Caco-2 (cell line): ENCODE results near the gene WDR45. TPM values are rescaled to one million over a fixed set of nuclear protein-coding genes. Genes with fewer than 3 reads are reported as not detected.

Experiments
- BruUV-seq: library from RNA; stranded (reverse); fragments of 400-500 nt; replicated peaks from 2 replicates; lab custom pipeline; 2021; lab: Mats Ljungman, UMichigan
- CTCF ChIA-PET: fragments of 300-600 bp; sonication (Branson Sonifier 250); formaldehyde crosslinking; loops from one replicate; lab custom pipeline; 2022; ENCODE audit warnings: antibody characterized with exemption; lab: Charles Lee
- POLR2A ChIA-PET: fragments of 300-600 bp; sonication (Branson Sonifier 250); formaldehyde crosslinking; loops from one replicate; lab custom pipeline; 2022; ENCODE audit warnings: antibody characterized with exemption; lab: Charles Lee
- DNase-seq, 2 experiments: peaks; one replicate each; pipeline versions ENCODE4 v3.0.0 to v3.0.0-alpha.2; 2020 to 2022
- H3K27me3 ChIP-seq: replicated peaks from 2 replicates; pipeline ENCODE4 v1.6.0; 2011; ENCODE audit warnings: low read length; ENCODE audit not compliant: control insufficient read depth, insufficient read depth
- H3K36me3 ChIP-seq: 2 replicates; pipeline ENCODE4 v1.5.1; 2011; ENCODE audit warnings: low read length; ENCODE audit not compliant: control insufficient read depth, insufficient read depth
- H3K4me1 ChIP-seq: fragments of 250-450 bp; sonication (Bioruptor Pico); 2 replicates; pipeline ENCODE4 v1.5.1; 2020; ENCODE audit warnings: mild to moderate bottlenecking
- H3K4me3 ChIP-seq: 2 replicates; pipeline ENCODE4 v1.5.1; 2011; ENCODE audit warnings: low read depth, mild to moderate bottlenecking, control low read depth, low read length
- H3K9me3 ChIP-seq: fragments of 250-450 bp; sonication (Bioruptor Pico); 2 replicates; pipeline ENCODE4 v1.5.1; 2020; ENCODE audit warnings: mild to moderate bottlenecking, moderate library complexity
- H3K27ac Mint-ChIP-seq: one replicate; pipeline ENCODE4 v1.8.0; 2022; ENCODE audit warnings: mixed read lengths; ENCODE audit not compliant: unreplicated experiment
- H3K27me3 Mint-ChIP-seq: one replicate; pipeline ENCODE4 v1.8.0; 2022; ENCODE audit warnings: mixed read lengths; ENCODE audit not compliant: insufficient read depth, unreplicated experiment
- H3K36me3 Mint-ChIP-seq: one replicate; pipeline ENCODE4 v1.8.0; 2022; ENCODE audit warnings: mild to moderate bottlenecking, mixed read lengths; ENCODE audit not compliant: insufficient read depth, unreplicated experiment
- H3K4me1 Mint-ChIP-seq: one replicate; pipeline ENCODE4 v1.8.0; 2022; ENCODE audit warnings: low read depth, mixed read lengths; ENCODE audit not compliant: unreplicated experiment
- H3K4me3 Mint-ChIP-seq: one replicate; pipeline ENCODE4 v1.8.0; 2022; ENCODE audit warnings: mild to moderate bottlenecking, moderate library complexity, mixed read lengths; ENCODE audit not compliant: unreplicated experiment
- H3K9me3 Mint-ChIP-seq: one replicate; pipeline ENCODE4 v1.8.0; 2022; ENCODE audit warnings: mixed read lengths; ENCODE audit not compliant: unreplicated experiment
- CTCF ChIP-seq, 2 experiments: fragments of 200-600 bp in 1 of 2; IDR thresholded peaks; 1 replicate in 1 of 2; 2 replicates in 1 of 2; pipeline versions ENCODE4 v1.5.1 to v1.8.0; 2011 to 2022; ENCODE audit warnings: antibody characterized with exemption in 1 of 2, control low read depth in 1 of 2, inconsistent platforms in 1 of 2, low read depth in 1 of 2, low read length in 1 of 2, mild to moderate bottlenecking in 1 of 2, moderate library complexity in 1 of 2; ENCODE audit not compliant: insufficient read depth in 1 of 2, severe bottlenecking in 1 of 2, unreplicated experiment in 1 of 2
- intact Hi-C: fragments of 100-400 bp; cut with micrococcal nuclease; formaldehyde crosslinking; loops from one replicate; pipeline ENCODE4 v1.10.0; 2022; ENCODE audit not compliant: unreplicated experiment
- total RNA-seq: library from RNA; stranded (reverse); gene quantifications from 2 replicates; pipeline ENCODE4 v1.2.3, GENCODE V29; 2022

The WDR45 gene
- total RNA-seq, 1 experiment from 2014 or later: 28.6 TPM

- Histone ChIP-seq H3K4me1 (no peaks in the 10 kb centered on the region), H3K27me3 (no peaks in the 10 kb centered on the region), H3K9me3 (no peaks in the 10 kb centered on the region), H3K4me3 (no peak overlapping the region), H3K36me3 (no peaks in the 10 kb centered on the region; the same call in 1 of the 2 replicates)
- Mint-ChIP-seq H3K4me3 (no peak overlapping the region), H3K4me1 (no peaks in the 10 kb centered on the region), H3K9me3 (no peaks in the 10 kb centered on the region), H3K27me3 (no peaks in the 10 kb centered on the region), H3K36me3 (peaks cover 17% of the 10 kb centered on the region), H3K27ac (no peak overlapping the region)
- no peak for DNase-seq
- ChIA-PET POLR2A (no interaction called here), CTCF (no interaction called here)
- no peak for TF ChIP-seq CTCF (IDR thresholded peaks at IDR 0.05; ENCODE audit: insufficient read depth in 1 of 2, low read depth in 1 of 2, low read length in 1 of 2, severe bottlenecking in 1 of 2, unreplicated experiment in 1 of 2)
- BruUV-seq: no TSS peak
- intact Hi-C loops: no loop called here
Observed at GRCh38 chrX:49061916-49062315, 17.8 kb downstream of the WDR45 start.

- H3K27me3 Mint-ChIP-seq: no peaks in the 10 kb centered on the region
- ChIA-PET POLR2A (no interaction called here), CTCF (no interaction called here)
- H3K4me3 Mint-ChIP-seq: no peak overlapping the region
- Histone ChIP-seq H3K4me3 (no peak overlapping the region), H3K36me3 (no peaks in the 10 kb centered on the region; the same call in 1 of the 2 replicates), H3K27me3 (no peaks in the 10 kb centered on the region), H3K9me3 (no peaks in the 10 kb centered on the region), H3K4me1 (no peaks in the 10 kb centered on the region)
- TF ChIP-seq CTCF (IDR thresholded peaks at IDR 0.05; ENCODE audit: insufficient read depth in 1 of 2, low read depth in 1 of 2, low read length in 1 of 2, severe bottlenecking in 1 of 2, unreplicated experiment in 1 of 2): no peak
- H3K27ac Mint-ChIP-seq: no peak overlapping the region
- H3K9me3 Mint-ChIP-seq: no peaks in the 10 kb centered on the region
- no peak for DNase-seq
- intact Hi-C loops: no loop called here
- H3K36me3 Mint-ChIP-seq: peaks cover 17% of the 10 kb centered on the region
- BruUV-seq: no TSS peak
- no peaks in the 10 kb centered on the region for H3K4me1 Mint-ChIP-seq
Observed at GRCh38 chrX:49061490-49061889, 18.2 kb downstream of the WDR45 start.

- H3K4me1 ChIP-seq: no peaks in the 10 kb centered on the region
- Mint-ChIP-seq H3K4me3 (no peak overlapping the region), H3K36me3 (peaks cover 17% of the 10 kb centered on the region), H3K27ac (no peak overlapping the region), H3K4me1 (no peaks in the 10 kb centered on the region), H3K27me3 (no peaks in the 10 kb centered on the region), H3K9me3 (no peaks in the 10 kb centered on the region)
- H3K27me3 ChIP-seq: no peaks in the 10 kb centered on the region
- TF ChIP-seq CTCF (IDR thresholded peaks at IDR 0.05; ENCODE audit: insufficient read depth in 1 of 2, low read depth in 1 of 2, low read length in 1 of 2, severe bottlenecking in 1 of 2, unreplicated experiment in 1 of 2): no peak
- ChIA-PET CTCF (no interaction called here), POLR2A (no interaction called here)
- BruUV-seq: no TSS peak
- no peaks in the 10 kb centered on the region; the same call in 1 of the 2 replicates for H3K36me3 ChIP-seq
- no peak for DNase-seq
- H3K9me3 ChIP-seq: no peaks in the 10 kb centered on the region
- H3K4me3 ChIP-seq: no peak overlapping the region
- intact Hi-C loops: no loop called here
Observed at GRCh38 chrX:49060914-49061313, 18.8 kb downstream of the WDR45 start.
